HG02763 (cell line): Measurements from ENCODE around the gene KRT77.
"Not testable (repeated sequence)": the region's sequence is repeated elsewhere in the genome, so short reads cannot be mapped to it uniquely, and the experiment has no call there.

Experiments used
- ATAC-seq: cut with Tn5 transposase; IDR thresholded peaks from one replicate; pipeline ENCODE4 v1.9.1; 2021; ENCODE audit warnings: mild to moderate bottlenecking, moderate library complexity; ENCODE audit not compliant: unreplicated experiment

Gene KRT77

DNA sequence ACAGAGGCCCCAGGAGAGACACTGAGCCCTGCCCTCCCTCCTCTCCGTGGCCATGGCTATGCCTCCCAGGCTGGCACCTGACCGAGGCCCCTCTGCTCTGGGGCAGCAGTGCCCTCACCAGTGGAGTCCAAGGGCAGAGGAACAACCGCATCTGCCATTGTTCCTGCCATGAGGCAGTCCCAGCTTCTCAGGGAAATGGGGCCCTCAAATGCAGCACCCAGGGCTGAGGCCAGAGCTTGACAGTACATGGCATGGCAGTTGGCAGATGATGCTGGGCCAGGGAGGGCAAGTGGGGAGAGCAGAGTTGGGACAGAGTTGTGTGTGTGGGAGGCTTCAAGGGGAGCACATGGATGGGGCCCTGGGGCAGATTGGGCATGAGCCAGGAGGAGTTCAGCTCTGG is 21.1 kb upstream of the KRT77 start:
- ATAC-seq = no peak

DNA sequence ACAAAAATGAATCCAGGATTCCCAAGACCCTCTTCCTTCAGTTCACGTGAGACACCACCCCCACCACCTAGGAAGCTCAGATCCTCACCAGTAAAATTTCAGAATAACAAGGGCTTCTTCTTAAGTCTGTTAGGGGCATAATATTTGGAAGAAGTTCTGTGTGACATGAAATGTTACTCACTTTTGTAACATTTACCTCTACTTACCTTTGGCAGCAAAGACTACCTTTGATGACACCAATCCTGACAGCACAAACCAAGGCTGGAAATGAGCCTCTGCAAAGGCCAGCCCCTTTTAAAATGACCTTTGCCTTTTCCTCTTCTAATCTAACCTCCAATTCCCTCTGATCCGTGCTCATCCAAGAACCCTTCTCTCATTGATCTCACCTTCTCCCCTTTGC is 19.4 kb upstream of the KRT77 start:
- no peak for ATAC-seq

DNA sequence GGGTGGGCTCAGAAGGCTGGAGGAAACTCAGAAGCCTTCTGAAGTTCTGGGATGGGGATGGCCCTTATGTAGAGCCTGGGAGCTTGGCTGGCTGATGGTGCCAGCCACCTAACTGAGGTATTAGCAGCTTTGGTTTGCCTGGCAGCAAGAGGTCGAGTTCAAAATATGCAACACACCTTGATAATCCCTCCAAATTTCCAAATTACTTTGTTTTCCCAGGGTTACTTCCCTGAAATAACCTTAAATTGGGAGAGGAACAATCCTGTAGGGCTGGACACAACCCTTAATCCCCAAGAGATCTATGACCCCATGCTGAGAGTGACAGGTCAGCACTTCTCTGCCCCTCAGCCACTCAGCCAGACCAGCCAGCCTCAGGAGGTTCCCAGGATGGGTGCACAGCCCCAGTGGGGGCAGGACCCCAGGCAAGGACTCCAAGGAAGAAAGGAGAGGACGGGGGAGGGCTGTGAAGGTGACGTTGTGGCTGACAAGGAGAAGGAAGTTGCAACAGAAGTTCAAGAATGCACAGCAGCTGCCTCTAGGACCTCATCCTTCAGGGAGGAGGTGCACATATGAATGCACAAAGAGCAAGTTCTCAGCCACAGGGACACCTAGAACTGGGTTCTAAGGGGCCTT is 18.6 kb upstream of the KRT77 start:
- no peak for ATAC-seq

DNA sequence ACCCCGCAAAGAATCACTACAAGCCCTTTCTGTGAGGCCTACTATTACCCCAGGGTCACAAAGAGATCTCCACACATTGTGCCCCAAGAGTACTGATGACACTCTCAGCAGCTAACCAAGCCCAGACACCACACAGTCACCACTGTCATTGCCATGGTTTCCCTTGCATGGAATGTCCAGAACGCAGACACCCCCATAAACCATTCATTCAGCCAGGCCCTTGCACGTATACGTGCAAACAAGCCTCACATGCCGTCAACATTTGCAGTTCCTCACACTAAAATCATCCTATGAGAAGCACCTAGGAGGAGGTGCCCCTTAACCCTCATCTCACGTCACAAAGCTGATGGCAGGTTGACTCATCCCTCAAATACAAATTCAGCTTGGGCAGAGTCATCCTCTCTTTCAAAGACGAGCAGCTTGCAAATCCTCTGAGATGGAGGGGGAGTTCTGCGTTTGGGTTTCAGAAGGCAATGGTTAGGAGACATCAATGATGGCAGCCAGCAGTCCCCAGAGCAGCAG is 17.1 kb upstream of the KRT77 start:
- no peak for ATAC-seq

DNA sequence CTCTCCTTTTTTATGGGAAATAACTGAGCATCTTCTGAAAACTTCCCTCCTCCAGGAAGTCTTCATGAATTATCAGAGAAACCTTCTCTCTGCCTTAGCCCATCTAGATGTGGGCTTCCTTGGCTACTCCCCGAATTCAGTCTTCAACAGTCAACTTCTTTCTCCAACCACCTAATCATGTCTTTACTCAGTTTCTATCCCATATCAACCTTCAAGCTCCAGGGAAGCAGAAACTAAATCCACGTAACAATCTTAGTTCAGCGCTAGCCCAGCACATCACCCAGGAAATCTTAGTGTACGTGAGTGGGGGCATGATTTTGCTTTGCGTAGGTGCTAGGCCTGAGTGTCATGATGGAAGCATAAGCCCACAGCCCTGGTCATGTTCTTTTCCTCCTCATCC is 12.7 kb upstream of the KRT77 start:
- no peak for ATAC-seq

DNA sequence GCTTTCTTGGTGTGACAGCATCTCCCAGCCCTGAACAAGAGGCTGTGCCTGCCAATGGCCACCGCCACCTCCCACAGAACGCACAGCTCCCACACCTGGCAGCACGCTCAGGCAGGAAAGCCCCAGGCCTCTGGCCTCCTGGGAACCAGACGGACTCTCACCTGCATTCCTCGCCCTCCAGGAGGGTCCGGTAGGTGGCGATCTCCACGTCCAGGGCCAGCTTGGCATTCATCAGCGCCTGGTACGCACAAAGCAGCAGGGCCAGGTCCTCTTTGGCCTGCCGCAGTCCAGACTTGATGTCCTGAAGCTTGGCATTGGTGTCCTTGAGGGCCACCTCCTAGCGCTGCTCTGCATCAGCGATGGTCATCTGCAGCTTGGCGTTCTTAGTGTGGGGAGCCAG is 12.1 kb upstream of the KRT77 start:
- no peak for ATAC-seq

DNA sequence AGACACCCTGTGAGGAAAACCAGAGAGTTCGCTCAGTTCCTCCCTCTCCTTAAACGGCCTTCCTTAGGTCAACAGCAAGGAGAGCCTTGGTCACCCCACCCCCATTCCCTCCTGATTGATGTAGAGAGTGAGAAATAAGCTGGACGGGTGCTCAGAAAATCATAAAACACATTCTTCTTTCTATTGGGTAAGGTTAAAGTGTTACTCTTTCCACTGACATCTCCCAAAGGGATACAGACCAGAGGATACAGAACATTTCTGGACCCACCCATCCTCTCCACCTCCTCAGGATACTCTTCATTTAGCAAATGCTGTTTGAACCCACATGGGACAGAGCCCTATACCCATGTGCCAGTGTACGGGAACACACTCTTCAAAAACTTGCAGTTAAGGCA is 11.6 kb upstream of the KRT77 start:
- no peak for ATAC-seq

DNA sequence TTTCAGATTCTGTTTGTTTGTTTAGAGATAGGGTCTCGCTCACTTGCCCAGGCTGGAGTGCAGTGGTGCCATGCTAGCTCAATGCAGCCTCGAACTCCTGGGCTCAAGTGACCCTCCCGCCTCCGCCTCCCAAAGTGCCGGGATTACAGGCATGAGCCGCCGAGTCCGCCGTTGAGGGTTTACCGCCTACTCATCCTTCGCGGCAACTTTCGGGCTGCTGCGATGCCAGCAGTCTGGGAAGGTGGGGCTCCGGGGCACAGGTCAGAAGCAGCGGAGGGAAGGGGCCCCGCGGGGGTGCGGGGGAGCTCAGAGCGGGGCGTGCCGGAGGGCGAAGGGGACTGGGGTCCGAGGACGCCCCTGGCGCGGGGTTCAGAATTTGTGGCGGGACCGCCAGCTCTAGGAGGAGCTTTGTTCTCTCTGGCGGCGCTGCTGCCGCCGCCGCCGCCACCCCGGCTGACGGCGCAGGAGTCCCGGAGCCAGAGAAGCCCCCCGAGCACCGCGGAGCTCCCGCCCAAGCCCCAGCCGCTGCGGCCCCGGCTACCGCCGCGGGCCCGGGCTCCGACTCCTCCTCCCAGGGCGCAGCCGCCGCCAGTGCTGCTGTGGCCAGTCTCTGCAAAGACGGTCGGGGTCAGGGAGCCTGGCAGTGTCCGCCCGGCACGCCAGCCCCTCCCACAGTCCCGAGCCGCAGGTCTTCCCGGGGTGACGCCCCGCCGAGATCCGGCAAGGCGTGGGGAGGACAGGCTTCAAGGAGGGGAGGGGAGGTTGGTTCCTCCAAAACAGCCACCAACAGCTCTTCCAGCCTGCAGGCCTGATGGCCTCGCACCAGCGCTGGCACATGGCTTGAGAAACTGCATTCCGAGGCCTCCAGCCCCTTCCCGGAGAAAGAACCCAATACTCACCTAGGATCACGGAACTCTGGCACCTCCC is 10.9 kb upstream of the KRT77 start:
- ATAC-seq = no peak

DNA sequence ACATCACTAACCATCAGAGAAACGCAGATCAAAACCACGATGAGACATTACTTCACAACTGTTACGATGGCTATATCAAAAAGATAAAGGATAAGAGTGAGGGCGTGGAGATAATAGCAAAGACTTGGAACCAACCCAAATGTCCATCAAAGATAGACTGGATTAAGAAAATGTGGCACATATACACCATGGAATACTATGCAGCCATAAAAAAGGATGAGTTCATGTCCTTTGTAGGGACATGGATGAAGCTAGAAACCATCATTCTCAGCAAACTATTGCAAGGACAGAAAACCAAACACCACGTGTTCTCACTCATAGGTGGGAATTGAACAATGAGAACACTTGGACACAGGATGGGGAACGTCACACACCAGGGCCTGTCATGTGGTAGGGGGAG is 8.8 kb upstream of the KRT77 start:
- not testable (repeated sequence) for ATAC-seq

DNA sequence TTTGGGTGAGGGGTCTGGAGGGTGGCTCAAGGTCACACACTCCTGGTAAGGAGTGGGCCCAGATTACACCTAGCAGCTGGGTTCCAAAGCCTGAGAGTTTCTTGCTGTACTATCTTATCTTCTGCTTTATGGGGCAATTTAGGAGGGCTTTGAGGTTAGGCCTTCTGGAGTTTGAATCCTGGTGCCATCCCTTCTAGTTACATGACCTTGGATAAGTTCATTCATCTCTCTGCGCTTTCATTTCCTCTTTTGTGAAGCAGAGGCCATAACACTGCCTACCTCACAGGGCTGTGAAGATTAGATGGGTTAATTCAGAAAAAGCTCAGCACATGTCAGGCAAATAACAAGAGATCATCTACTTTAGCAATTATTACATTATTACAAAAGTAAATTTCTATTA is 7.4 kb upstream of the KRT77 start:
- ATAC-seq = no peak

DNA sequence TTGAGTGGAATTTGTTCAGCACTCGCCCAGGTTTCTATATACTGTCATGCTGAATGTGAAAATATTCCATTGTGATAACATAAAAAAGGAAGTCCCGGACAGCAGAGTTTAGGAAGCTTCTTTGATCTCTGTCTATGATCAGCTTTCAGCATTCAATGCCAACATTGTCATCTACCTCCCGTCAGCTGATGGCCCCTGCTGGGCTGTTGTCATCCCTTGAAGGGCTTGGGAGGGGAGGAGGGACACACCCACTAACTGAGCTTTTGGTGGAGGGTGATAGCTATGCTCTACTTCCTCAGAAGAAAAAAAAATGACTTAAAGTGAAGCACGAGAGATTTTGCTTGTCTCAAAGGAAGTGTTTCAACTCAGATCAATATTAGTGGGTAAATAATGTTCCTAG is 4.7 kb upstream of the KRT77 start:
- ATAC-seq = no peak

DNA sequence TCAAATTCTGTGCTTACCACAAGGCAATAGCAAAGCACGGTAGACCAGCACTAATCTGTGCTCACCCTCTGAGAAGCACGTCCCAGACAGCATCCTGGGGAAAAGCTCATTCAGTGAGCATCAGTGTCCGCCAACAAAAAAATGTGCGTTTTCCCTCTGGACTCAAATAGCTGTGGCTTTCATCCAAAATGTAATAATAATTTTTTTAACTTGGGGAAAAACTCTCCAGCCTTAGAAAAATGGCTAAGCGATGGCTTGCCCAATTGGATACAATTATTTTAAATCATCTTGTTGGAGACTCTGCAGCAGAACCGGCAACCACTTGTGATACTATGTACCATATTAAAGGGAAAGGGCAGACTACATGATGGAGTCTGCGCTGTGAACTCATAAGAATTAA is 1.1 kb upstream of the KRT77 start:
- no peak for ATAC-seq

DNA sequence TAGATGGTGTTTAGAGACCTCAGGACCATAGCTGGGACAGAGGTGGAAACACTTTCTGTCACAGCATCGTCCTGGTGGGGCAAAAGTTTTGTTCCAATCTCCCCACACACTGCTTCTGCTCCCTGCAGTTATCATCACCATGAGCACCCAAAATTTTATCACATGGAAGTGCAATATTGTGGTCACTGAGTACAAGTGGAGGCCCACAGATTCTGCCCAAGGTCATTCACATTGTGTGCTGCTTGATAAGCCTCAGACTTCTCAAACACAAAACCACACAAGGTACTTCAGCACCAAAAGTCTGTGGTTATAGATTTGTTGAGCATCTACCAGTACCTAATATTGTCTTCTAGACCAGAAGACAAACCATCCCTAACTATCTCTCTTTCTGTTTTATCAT is 554 bp upstream of the KRT77 start:
- ATAC-seq = no peak

DNA sequence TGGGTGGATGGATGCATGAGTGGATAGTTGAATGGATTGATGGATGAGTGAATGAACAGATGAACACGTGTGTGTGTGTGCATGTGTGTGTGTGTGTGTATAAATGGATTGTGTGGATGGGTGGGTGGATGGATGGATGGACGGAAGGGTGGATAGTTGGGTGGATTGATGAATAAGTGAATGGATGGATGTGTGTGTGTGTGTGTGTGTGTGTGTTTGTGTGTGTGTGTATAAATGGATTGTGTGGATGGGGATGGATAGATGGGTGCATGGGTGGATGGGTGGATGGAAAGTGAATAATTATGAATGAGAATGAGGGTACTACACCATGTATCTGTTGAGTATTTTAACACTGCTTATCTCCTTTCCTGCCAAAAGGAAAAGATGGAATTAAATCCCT is 986 bp downstream of the KRT77 start:
- ATAC-seq = no peak

DNA sequence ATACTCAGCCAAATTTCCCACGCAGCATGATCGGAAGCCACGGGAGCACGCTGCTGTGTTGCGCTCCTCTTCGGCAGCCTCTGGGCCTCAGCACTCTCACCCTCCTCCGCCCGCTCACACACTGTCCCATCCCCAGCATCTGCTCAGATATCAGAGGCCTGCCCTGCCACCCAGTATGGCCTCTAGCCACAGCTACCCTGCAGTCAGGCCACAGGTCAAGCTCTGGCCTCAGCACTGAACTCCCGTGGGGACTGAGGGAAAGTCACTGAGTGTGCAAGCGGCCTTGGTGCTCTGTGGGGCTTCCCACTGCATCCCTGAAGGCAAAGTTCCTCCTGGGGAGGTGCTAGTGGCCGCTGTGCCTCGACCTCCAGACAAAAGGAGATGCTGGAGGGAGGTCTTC is 2.0 kb downstream of the KRT77 start:
- no peak for ATAC-seq

DNA sequence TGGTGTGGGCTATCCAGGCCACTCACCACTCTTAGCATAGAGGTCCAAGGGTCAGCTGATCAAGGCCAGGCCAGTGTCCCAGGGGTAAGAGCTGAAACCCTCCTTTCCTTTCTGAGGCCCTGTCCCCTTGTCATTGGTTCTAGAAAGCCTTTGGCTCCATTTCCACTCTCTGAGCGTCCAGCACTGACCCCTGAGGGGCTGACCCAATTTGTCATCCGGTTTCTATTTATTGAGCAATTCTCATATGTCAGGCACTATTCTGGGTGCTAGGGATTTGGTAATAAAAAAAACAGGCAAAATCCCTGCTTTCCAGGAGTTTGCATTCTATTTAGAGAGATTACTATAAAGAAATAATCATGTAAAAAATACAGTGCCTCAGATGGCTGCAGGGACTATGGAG is 3.4 kb downstream of the KRT77 start:
- ATAC-seq = no peak

DNA sequence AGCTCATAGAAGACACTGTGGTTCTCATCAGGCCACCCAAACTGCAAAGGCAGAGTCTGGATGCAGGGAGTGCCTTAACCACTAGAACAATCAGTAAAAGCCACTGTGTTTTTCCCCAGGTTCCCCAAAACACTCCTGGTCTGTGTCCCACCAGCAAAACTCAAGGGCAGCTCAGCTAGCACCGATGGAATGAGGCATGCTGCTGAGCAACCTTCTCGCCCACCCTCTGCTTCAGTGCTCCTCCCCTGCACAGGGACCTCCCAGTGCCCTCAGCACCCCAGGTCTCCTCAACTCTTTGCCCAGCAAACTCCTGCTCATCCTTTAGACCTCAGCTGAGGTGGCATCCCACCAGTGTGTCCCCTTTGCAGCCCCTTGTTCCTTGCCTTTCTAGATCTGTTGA is 4.0 kb downstream of the KRT77 start:
- no peak for ATAC-seq

DNA sequence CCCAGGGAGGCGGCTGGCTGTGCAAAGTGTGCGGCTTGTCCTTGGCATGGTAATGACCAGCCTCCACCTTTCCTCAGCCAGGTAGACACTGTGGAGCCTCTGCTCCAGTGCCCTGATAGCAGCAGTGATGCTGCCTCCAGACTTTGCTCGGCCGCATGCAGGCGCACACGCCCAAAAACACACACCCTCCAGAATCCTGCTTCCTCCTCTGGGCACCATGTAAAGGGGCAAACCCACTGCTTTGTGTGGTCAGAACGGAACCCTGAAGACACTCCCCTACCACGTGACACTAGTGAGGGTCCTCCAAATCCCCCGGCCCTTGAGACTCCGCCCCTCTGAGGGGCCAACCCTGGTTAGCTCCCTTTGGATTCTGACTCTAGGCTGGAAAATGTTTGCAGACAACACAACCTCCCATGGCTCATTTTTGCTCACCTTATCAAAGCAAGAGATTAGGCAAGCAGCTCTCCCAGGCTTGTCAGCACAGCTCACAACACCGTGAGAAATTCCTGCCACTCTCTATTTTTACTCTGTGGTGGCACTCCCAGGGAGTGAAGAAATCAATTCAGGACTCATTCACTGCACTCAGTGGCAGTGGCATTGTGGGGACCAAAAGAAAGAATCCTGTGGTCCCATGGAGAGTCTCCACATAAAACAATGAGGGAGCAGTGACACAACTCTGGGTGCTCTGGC is 4.5 kb downstream of the KRT77 start:
- no peak for ATAC-seq

DNA sequence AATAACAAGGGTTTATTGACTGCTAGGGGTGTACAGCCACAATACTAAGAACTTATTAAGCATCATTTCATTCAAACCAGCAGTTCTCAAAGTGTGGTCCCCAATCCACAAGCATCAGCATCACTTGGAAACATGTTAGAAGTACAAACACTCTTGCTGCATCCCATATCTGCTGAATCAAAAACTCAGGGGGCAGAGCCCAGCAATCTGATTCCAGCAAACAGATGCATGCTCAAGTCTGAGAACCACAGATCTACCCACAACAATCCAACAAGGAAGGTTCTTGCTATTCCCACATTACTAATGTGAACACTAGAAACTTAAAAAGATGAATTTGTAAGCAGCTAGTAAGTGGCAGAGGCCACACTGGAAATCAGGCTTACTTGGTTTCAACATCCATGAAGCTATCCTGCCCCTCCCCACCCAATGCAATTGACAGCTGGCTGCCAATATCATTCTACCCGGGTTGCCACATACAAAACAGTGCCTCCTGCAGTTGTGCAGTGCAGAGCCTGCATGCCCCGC is 6.2 kb downstream of the KRT77 start:
- ATAC-seq = no peak

DNA sequence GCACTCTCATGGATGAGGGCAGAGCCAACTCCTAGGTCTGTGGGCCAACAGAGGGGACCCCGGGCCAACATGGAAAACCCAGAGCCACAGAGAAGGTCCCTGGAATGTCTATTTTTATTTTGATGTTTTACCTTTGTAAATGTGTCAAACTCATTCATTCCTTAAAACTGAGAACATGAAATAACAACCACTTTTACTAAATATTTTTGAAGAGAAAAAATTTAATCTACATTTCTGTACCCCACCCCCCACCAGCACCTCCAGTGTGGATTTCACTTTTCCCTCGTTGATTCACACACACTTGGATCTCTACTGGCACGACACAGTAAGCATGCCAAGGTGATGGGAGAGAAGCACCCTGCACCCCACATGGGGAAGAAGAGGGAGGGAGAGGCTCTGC is 6.7 kb downstream of the KRT77 start:
- ATAC-seq = no peak

DNA sequence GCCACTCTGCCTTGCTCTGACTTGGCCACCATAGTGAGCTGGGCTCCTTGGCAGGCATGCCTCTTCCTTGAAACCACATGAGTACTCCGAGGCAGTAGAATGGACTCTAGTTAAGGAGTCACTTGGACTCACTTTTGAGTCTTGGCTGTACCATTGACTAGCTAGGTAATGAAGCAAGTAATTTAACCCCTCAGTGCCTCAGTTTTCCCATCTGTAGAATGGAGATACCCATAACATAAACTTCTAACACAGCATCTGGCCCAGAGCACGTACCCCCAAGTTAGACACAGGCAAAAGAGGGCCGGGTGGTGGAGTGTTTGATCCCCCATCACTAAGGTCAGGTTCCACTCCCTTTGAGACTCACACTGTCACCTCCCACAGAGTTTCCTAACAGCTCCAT is 8.3 kb downstream of the KRT77 start:
- ATAC-seq = no peak

DNA sequence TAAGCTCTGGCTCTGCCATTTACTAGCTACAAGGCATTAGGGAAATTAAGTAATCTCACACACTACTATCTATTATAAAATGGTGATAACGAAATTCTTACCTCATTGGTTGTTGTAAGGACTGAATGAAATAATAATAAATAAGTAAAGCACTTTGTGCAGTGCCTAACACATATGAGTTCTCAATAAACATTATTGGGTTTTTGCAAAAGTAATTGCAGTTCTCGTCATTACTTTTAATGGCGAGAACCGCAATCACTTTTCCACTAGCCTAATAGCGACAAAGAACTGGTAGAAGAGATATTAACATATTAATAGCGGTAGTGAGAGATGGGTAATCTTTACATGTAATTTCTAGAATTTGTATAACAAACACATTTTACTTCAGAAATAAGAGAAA is 9.2 kb downstream of the KRT77 start:
- no peak for ATAC-seq
